GM19239 (cell line): ENCODE results near the gene ANK2.
"Not testable (repeated sequence)": the region's sequence is repeated elsewhere in the genome, so short reads cannot be mapped to it uniquely, and the experiment has no call there.

Experiments
- DNase-seq: peaks from one replicate; pipeline ENCODE4 v3.0.0; 2011; ENCODE audit warnings: low spot score; ENCODE audit not compliant: insufficient read length
- FAIRE-seq: peaks from 2 replicates; lab custom pipeline; 2011; peaks lifted over from hg19 to GRCh38; lab: Jason Lieb, UNC

The ANK2 gene

GRCh38 chr4:113181289-113182007 is 132.0 kb downstream of the ANK2 start:
- no peak for DNase-seq
- FAIRE-seq: no peak

- FAIRE-seq (no peak), DNase-seq (no peak)
Measured at GRCh38 chr4:113183032-113183605, 133.7 kb downstream of the ANK2 start.

DNA sequence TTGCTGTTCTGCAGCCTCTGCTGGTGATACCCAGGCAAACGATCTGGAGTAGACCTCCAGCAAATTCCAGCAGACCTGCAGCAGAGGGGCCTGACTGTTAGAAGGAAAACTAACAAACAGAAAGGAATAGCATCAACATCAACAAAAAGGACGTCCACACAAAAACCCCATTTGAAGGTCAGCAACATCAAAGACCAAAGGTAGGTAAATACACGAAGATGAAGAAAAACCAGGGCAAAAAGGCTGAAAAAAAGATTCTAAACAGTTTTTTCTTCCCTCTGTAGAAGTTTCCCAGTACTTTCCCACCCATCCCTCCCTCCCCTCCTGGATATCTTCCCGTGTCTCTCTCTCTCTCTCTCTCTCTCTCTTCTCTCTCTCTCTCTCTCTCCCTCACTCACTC is 136.8 kb downstream of the ANK2 start:
- DNase-seq, FAIRE-seq: not testable (repeated sequence)

DNA sequence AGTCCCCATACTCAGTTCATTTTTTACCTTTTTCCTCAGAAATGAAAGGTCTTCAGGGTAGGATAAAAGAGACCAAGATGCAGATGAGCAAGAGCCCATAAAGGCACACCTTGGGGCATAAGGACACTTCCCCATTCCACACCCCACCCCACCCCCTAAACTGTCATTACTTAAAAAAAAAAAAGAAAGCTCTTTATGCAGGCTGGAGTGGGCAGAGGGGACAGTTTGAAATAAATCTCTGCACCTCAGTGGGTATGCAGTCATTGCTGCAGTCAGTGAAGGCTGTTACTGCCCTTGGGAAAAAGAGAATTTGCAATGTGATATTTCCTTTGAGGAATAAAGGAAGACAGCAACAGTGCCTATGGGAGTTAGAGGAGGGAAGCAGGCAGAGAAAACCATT is 137.5 kb downstream of the ANK2 start:
- DNase-seq (no peak), FAIRE-seq (no peak)

- DNase-seq (no peak), FAIRE-seq (no peak)
Measured at GRCh38 chr4:113187358-113187757, 137.9 kb downstream of the ANK2 start.

DNA sequence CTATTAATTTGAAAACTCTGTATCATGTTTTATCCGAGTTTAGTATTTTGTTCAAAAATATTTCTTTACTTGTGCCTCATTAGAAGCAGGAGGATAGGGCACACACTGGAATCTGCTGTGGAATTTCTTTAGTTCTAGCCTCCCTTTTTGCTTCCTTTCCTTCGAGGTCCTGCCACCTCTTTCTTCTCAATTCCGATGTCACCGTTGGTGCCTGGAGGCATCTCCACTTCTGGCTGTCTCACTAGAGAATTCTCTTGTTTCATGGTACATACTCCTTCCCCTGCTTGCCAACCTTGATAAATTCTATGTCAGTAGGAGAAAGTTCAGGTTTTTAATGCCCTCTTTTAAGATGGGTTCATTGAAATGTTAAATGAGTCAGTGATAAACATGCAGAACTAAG is 140.1 kb downstream of the ANK2 start:
- DNase-seq: no peak
- peak; percentile 21 for FAIRE-seq

- DNase-seq: no peak
Measured at GRCh38 chr4:113209153-113209552, 159.7 kb downstream of the ANK2 start.

GRCh38 chr4:113209652-113210320 is 160.3 kb downstream of the ANK2 start:
- no peak for FAIRE-seq
- DNase-seq: no peak

More at GRCh38 chr4:113209153-113209552, 159.7 kb downstream of the ANK2 start:
- FAIRE-seq: no peak

DNA sequence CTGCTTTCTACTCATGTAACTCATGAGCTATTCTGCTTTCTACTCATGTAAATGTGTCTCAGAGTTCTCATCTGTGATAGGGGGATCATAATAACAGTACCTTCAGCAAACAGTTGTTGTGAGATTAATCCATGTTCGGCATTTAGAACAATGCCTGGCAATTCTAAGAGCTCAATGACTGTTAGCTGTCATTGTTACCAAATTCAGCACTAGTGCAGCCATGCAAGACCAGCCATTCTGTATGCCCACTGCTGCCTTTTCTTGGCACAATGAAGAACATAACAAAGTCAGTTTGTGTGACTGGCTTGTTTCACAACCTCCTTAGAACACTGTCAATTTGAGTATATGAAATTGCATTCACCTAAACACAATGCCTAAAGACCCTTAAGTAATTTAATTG is 163.2 kb downstream of the ANK2 start:
- FAIRE-seq: no peak
- DNase-seq: no peak

GRCh38 chr4:113221990-113222389 is 172.5 kb downstream of the ANK2 start:
- FAIRE-seq (no peak), DNase-seq (no peak)

DNA sequence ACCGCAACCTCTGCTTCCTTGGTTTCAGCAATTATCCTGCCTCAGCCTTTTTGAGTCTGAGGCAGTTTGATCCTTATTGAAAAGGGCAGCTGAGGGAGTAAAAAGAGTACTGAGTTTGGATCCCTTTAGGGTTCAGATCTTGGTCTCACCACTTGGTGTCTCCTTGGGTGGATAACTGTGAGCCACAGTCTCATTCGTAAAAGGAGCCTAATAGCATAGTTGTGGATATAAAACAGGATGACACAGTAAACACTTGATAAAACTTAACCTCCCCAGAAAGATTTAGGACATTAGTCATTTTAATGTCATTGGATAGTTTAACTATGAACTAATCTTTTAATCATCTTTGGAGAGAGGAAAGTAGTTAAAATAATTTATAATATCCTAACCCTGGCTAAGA is 173.0 kb downstream of the ANK2 start:
- DNase-seq (no peak), FAIRE-seq (no peak)

DNA sequence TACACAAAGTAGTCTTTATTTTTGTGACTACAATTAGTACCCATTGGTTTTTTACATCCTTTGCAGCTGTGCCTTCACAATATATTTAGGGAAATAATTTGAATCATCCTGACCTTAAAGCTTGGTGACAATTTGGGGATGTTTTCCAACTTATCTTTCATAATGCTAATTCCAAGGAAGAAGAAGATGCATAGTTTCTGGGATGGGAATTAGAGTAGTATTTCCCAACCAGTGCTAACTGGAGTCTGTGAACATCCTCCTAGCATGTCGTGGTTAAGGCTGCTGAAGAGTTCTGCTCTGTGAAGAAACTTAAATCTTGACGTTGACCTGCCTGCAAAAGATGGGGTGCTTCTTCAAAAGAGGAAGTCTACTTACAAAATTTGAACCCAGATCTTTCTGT is 173.5 kb downstream of the ANK2 start:
- FAIRE-seq (no peak), DNase-seq (no peak)

DNA sequence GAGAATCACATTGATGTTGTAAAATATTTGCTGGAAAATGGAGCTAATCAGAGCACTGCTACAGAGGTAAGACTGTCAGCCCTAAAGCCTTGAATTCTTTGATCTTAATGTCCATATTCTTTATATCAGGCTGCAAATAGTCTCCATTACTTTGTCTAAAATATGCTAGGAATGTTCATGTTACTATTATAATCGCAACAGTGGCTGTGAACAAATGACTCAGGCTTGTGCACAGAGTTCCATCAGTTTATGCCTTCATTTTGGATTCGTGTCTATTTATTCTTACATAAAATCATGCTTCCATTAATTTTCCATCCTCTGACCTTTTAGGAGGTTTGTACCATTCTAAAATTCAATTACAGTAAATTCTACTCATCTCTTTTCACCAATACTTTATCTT is 182.7 kb downstream of the ANK2 start:
- no peak for FAIRE-seq

DNA sequence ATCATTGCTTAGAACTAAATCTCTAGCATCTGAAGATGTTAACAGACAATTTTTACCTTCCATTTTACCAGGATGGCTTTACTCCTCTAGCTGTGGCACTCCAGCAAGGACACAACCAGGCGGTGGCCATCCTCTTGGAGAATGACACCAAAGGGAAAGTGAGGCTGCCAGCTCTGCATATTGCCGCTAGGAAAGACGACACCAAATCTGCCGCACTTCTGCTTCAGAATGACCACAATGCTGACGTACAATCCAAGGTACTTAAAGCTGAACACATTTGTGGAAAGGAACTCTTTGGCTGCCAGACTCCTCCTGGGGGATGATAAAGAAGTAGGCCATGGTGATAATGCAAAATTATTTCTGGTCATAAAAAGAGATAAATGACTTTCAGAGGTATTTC is 187.5 kb downstream of the ANK2 start:
- no peak for FAIRE-seq
- DNase-seq: no peak

More for the DNA sequence above, 182.7 kb downstream of the ANK2 start:
- DNase-seq: no peak

GRCh38 chr4:113243312-113243711 is 193.9 kb downstream of the ANK2 start:
- FAIRE-seq (no peak), DNase-seq (no peak)

GRCh38 chr4:113244747-113245146 is 195.3 kb downstream of the ANK2 start:
- FAIRE-seq, DNase-seq: not testable (repeated sequence)

- DNase-seq: no peak
- FAIRE-seq: no peak
Measured at GRCh38 chr4:113248320-113248719, 198.9 kb downstream of the ANK2 start.

GRCh38 chr4:113255628-113256027 is 206.2 kb downstream of the ANK2 start:
- DNase-seq (no peak), FAIRE-seq (no peak)

- DNase-seq: no peak
- no peak for FAIRE-seq
Measured at GRCh38 chr4:113256946-113257345, 207.5 kb downstream of the ANK2 start.

DNA sequence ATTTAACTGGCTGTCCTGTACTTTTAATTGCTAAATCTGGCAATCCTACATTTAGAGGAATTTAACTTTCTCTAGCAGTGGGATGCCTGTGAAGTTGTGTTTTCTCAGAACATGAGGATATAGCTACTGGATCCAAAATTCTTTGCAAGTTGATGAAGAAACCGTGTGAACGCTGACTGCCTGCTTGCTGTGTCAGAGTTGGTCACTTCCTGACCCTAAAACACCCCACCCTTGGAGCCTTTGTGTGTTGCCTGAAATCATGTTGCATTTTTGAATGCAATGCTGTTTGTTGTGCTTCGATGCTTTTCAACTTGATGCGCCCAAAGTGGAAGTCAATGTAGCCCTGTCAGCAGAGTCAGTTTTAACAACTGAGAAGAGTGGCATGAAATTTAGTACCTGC is 211.2 kb downstream of the ANK2 start:
- no peak for FAIRE-seq
- DNase-seq: no peak

DNA sequence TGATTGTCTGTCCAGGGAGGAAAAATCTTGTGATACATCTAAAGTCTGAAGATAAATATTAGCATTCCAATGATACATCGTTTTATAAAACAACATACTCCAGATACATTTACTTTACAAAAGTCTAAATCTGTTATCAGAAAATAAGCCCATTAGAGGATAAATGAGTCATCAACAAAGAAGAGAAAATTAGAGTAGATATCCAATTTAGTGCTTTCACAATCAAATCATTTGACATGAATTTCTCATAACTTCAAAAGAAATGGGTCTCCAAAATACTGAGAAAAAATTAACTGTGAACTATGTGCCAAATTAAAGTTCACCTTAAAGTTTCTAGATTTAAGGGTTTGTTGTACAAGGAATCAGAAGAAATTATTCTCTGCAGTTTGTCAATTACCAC is 213.8 kb downstream of the ANK2 start:
- DNase-seq: no peak
- FAIRE-seq: no peak
